ENCODE data around the gene TMA7.
"Not testable (repeated sequence)": the region's sequence is repeated elsewhere in the genome, so short reads cannot be mapped to it uniquely, and the experiment has no call there.

The TMA7 gene

DNA sequence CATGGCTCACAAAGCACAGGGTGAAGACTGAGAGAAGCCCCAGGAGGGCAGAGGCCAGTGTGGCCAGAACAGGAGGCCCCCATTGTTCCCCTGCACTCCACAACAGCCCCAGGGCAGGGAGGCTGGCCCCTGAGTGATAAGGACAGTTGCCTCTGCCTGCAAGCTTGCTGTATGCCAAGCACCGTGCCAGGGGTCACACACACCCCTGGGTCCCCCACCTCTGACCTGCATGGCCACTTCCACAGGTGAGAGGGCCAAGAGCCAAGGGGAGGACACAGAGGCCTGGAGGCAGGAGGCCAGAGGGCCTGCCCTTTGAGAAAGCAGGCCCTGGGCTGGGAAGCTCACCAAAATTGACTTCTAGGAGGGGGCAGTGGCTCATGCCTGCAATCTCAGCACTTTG, 30.2 kb downstream of the TMA7 start:
- no peak for DNase-seq

DNA sequence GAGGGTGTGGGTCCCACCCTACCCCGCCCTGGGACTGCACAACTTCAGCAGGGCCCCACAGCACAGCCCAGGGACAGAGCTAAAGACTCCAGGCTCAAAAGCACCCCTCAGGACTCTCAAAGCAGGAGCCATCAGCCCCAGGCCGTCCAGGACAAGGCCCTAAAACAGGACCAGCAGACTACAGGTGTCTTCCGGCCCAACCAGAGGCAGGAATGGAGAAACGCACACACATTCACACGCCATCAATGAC, 32.5 kb downstream of the TMA7 start:
- DNase-seq, result no peak

- DNase-seq, result peak; percentile 9
These were observed 33.0 kb downstream of the TMA7 start for GRCh38 chr3:48472923-48473616.

DNA sequence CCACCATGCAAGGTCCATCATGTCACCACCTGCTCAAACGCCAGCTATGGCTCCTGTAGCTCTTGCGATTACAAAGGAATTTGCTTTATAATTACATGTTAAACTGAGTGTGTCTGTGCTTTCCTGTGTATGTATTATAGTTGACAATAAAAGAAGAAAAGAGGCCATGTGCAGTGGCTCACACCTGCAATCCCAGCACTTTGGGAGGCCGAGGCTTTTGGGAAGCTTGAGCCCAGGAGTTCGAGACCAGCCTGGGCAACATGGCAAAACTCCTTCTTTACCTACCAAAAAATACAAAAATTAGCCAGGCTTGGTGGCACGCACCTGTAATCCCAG, 33.5 kb downstream of the TMA7 start:
- no peak for DNase-seq

- DNase-seq, result not testable (repeated sequence)
These were observed 34.0 kb downstream of the TMA7 start for GRCh38 chr3:48474031-48474430.

- no peak for DNase-seq
These were observed 34.6 kb downstream of the TMA7 start for GRCh38 chr3:48474619-48475018.

- DNase-seq, result no peak
These were observed 35.1 kb downstream of the TMA7 start for GRCh38 chr3:48475188-48475587.

DNA sequence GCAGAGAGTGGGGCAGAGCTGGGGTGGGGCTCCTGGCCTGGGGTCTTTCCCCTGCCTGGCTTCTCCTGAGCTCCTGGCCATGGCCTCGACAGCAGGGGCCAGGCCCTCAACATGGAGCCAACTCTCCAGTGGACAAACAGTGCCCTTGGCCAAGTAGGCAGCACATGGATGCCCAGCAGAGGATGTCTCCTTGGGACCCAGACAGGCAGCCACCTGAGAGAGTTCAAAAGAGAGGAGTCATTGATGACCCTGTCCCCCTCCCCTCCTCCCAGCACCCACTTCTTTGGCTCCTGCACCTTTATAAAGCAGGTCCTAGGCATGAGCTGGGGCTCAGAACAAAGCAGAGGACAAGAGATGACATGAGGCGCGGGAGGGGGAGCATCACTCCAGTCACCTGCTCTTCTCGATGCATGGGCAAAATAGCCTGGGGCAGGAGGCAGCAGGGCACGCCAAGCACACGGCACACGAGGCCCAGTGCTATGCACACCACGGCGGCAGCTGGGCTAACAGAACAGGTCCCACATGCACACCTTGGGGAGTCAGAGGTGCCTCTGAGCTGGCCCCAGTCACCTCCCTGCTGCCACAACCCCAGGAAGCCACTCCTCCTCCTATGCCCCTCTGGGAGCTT, 36.5 kb downstream of the TMA7 start:
- DNase-seq, result no peak

- no peak for DNase-seq
These were observed 38.0 kb downstream of the TMA7 start for GRCh38 chr3:48477959-48478520.

- no peak for DNase-seq
These were observed 38.8 kb downstream of the TMA7 start for GRCh38 chr3:48478626-48479555.

- DNase-seq, result not testable (repeated sequence)
These were observed 40.8 kb downstream of the TMA7 start for GRCh38 chr3:48480891-48481290.

DNA sequence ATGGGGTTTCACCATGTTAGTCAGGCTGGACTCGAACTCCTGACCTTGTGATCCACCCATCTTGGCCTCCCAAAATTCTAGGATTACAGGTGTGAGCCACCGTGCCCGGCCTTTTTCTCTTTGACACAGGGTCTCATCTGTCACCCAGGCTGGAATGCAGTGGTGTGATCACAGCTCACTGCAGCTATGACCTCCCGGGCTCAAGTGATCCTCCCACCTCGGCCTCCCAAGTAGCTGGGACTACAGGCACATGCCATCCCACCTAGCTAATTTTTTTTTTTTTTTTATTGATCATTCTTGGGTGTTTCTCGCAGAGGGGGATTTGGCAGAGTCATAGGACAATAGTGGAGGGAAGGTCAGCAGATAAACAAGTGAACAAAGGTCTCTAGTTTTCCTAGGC, 42.8 kb downstream of the TMA7 start:
- DNase-seq, result not testable (repeated sequence)

GRCh38 chr3:48486952-48487351, 46.9 kb downstream of the TMA7 start:
- no peak for DNase-seq

- no peak for DNase-seq
These were observed 52.6 kb downstream of the TMA7 start for GRCh38 chr3:48492461-48493202.

GRCh38 chr3:48493203-48493501, 53.1 kb downstream of the TMA7 start:
- no peak for DNase-seq

Data from NCI-H446 treated with DMSO at 0.1 percent for 48 hours (cell line).